Stimulated activated effector memory CD8-positive, alpha-beta T cell treated with anti-CD3 and anti-CD28 coated beads, Interleukin-12 subunit alpha, Interleukin-12 subunit beta, amount 100 ng/mL, for 72 hours (primary cell): ENCODE measurements around the gene HYAL1.
"Not testable (repeated sequence)": the region's sequence is repeated elsewhere in the genome, so short reads cannot be mapped to it uniquely, and the experiment has no call there.

Experiments used
- ATAC-seq: fragments of 150-1000 bp; cut with Tn5 transposase; 2 replicates; pipeline ENCODE4 v1.10.0; 2021
- DNase-seq, 2 donors: peaks; one replicate each; pipeline ENCODE4 v3.0.0; 2021 to 2022; ENCODE audit warnings: low spot score in 2 of 2
- H3K27ac Mint-ChIP-seq: one replicate; pipeline ENCODE4 v1.8.0; 2022; ENCODE audit warnings: mild to moderate bottlenecking, mixed read lengths
- H3K36me3 Mint-ChIP-seq: one replicate; pipeline ENCODE4 v1.8.0; 2022; ENCODE audit warnings: mild to moderate bottlenecking, mixed read lengths
- H3K4me1 Mint-ChIP-seq: one replicate; pipeline ENCODE4 v1.8.0; 2022; ENCODE audit warnings: mixed read lengths
- H3K4me3 Mint-ChIP-seq: one replicate; pipeline ENCODE4 v1.8.0; 2022; ENCODE audit warnings: mild to moderate bottlenecking, mixed read lengths
- H3K9me3 Mint-ChIP-seq: one replicate; pipeline ENCODE4 v1.8.0; 2022; ENCODE audit warnings: mixed read lengths

HYAL1 gene

GRCh38 chr3:50314816-50315215 lies 11.4 kb upstream of the HYAL1 start:
- DNase-seq = no peak
- ATAC-seq = no peak
- H3K36me3 Mint-ChIP-seq = peaks cover 10% of the 10 kb centered on the region
- H3K4me1 Mint-ChIP-seq = peaks cover 38% of the 10 kb centered on the region
- H3K4me3 Mint-ChIP-seq = no peak overlapping the region
- no peaks in the 10 kb centered on the region for H3K9me3 Mint-ChIP-seq
- peak overlapping the region; percentile 50 for H3K27ac Mint-ChIP-seq

- DNase-seq (no peak), ATAC-seq (no peak)
- Mint-ChIP-seq H3K4me3 (no peak overlapping the region), H3K9me3 (no peaks in the 10 kb centered on the region), H3K4me1 (peaks cover 34% of the 10 kb centered on the region), H3K36me3 (peaks cover 10% of the 10 kb centered on the region), H3K27ac (no peak overlapping the region)
Observed at GRCh38 chr3:50314342-50314741, 11.0 kb upstream of the HYAL1 start.

- H3K36me3 Mint-ChIP-seq, H3K4me3 Mint-ChIP-seq, ATAC-seq, H3K9me3 Mint-ChIP-seq, DNase-seq, H3K27ac Mint-ChIP-seq: not testable (repeated sequence)
- peaks cover 17% of the 10 kb centered on the region for H3K4me1 Mint-ChIP-seq
Observed at GRCh38 chr3:50312041-50312440, 8.7 kb upstream of the HYAL1 start.

- Mint-ChIP-seq H3K27ac (no peak overlapping the region), H3K9me3 (no peaks in the 10 kb centered on the region), H3K4me1 (peaks cover 27% of the 10 kb centered on the region), H3K4me3 (no peak overlapping the region), H3K36me3 (no peaks in the 10 kb centered on the region)
- peak; percentile 78 for ATAC-seq
- no peak for DNase-seq
Observed at GRCh38 chr3:50304601-50305000, 1.2 kb upstream of the HYAL1 start.

GRCh38 chr3:50302095-50303012 lies 1.0 kb downstream of the HYAL1 start:
- H3K27ac Mint-ChIP-seq = peak overlapping the region; percentile 34
- H3K4me3 Mint-ChIP-seq = no peak overlapping the region
- peaks cover 39% of the 10 kb centered on the region for H3K4me1 Mint-ChIP-seq
- H3K9me3 Mint-ChIP-seq = no peaks in the 10 kb centered on the region
- peaks cover 7% of the 10 kb centered on the region for H3K36me3 Mint-ChIP-seq
- ATAC-seq (no peak), DNase-seq (no peak)

GRCh38 chr3:50300681-50301254 lies 2.6 kb downstream of the HYAL1 start:
- Mint-ChIP-seq H3K4me1 (peaks cover 42% of the 10 kb centered on the region), H3K9me3 (no peaks in the 10 kb centered on the region), H3K36me3 (peaks cover 7% of the 10 kb centered on the region), H3K4me3 (peak overlapping the region; percentile 98), H3K27ac (peak overlapping the region; percentile 97)
- ATAC-seq = no peak
- no peak for DNase-seq

GRCh38 chr3:50299929-50300680 lies 3.3 kb downstream of the HYAL1 start:
- H3K27ac Mint-ChIP-seq = peak overlapping the region; percentile 97
- no peak for DNase-seq
- H3K4me1 Mint-ChIP-seq = peaks cover 45% of the 10 kb centered on the region
- H3K36me3 Mint-ChIP-seq = peaks cover 7% of the 10 kb centered on the region
- H3K4me3 Mint-ChIP-seq = peak overlapping the region; percentile 98
- no peaks in the 10 kb centered on the region for H3K9me3 Mint-ChIP-seq
- peak; percentile 9 for ATAC-seq

GRCh38 chr3:50299638-50299928 lies 3.8 kb downstream of the HYAL1 start:
- H3K4me1 Mint-ChIP-seq = peaks cover 42% of the 10 kb centered on the region
- H3K27ac Mint-ChIP-seq = peak overlapping the region; percentile 97
- DNase-seq = no peak
- peaks cover 7% of the 10 kb centered on the region for H3K36me3 Mint-ChIP-seq
- no peak for ATAC-seq
- H3K4me3 Mint-ChIP-seq = peak overlapping the region; percentile 98
- H3K9me3 Mint-ChIP-seq = no peaks in the 10 kb centered on the region

- H3K4me1 Mint-ChIP-seq = peaks cover 39% of the 10 kb centered on the region
- DNase-seq (peak; percentile 95 to 99), ATAC-seq (peak; percentile 90)
- H3K27ac Mint-ChIP-seq = peak within 1 kb of the TSS; percentile 97
- H3K4me3 Mint-ChIP-seq = peak within 1 kb of the TSS; percentile 98
- H3K36me3 Mint-ChIP-seq = peaks cover 7% of the 10 kb centered on the region
- H3K9me3 Mint-ChIP-seq = no peaks in the 10 kb centered on the region
Observed at GRCh38 chr3:50298836-50299637, 4.3 kb downstream of the HYAL1 start, which contains the start of the genes HYAL3 and NAA80. TSS of gene HYAL3 (minus strand) at chr3:50299405. CDS start at chr3:50295602, 3,803 bp downstream. TSS of gene NAA80 (minus strand) at chr3:50299405. CDS start at chr3:50297463, 1,942 bp downstream.

- Mint-ChIP-seq H3K9me3 (no peaks in the 10 kb centered on the region), H3K27ac (peak overlapping the region; percentile 97), H3K4me1 (peaks cover 40% of the 10 kb centered on the region), H3K36me3 (peaks cover 7% of the 10 kb centered on the region), H3K4me3 (peak overlapping the region; percentile 98)
- ATAC-seq (no peak), DNase-seq (no peak)
Observed at GRCh38 chr3:50297896-50298725, 5.3 kb downstream of the HYAL1 start.

- no peak for ATAC-seq
- no peaks in the 10 kb centered on the region for H3K9me3 Mint-ChIP-seq
- peak overlapping the region; percentile 98 for H3K4me3 Mint-ChIP-seq
- peak overlapping the region; percentile 71 for H3K27ac Mint-ChIP-seq
- no peak for DNase-seq
- H3K36me3 Mint-ChIP-seq = peaks cover 11% of the 10 kb centered on the region
- peaks cover 42% of the 10 kb centered on the region for H3K4me1 Mint-ChIP-seq
Observed at GRCh38 chr3:50297384-50297775, 6.0 kb downstream of the HYAL1 start.

- peaks cover 15% of the 10 kb centered on the region for H3K36me3 Mint-ChIP-seq
- H3K27ac Mint-ChIP-seq = peak overlapping the region; percentile 71
- peaks cover 44% of the 10 kb centered on the region for H3K4me1 Mint-ChIP-seq
- ATAC-seq (no peak), DNase-seq (no peak)
- H3K4me3 Mint-ChIP-seq = peak overlapping the region; percentile 98
- H3K9me3 Mint-ChIP-seq = no peaks in the 10 kb centered on the region
Observed at GRCh38 chr3:50296721-50297383, 6.5 kb downstream of the HYAL1 start.

- H3K36me3 Mint-ChIP-seq = peaks cover 21% of the 10 kb centered on the region
- peaks cover 48% of the 10 kb centered on the region for H3K4me1 Mint-ChIP-seq
- no peak overlapping the region for H3K4me3 Mint-ChIP-seq
- H3K27ac Mint-ChIP-seq = peak overlapping the region; percentile 71
- DNase-seq (no peak), ATAC-seq (no peak)
- H3K9me3 Mint-ChIP-seq = no peaks in the 10 kb centered on the region
Observed at GRCh38 chr3:50295553-50296431, 7.6 kb downstream of the HYAL1 start.
